ENCODE measurements around the gene IBA57.

GRCh38 chr1:228194436-228194835 lies 28.8 kb downstream of the IBA57 start:
- TF ChIP-seq, protein P1, sequence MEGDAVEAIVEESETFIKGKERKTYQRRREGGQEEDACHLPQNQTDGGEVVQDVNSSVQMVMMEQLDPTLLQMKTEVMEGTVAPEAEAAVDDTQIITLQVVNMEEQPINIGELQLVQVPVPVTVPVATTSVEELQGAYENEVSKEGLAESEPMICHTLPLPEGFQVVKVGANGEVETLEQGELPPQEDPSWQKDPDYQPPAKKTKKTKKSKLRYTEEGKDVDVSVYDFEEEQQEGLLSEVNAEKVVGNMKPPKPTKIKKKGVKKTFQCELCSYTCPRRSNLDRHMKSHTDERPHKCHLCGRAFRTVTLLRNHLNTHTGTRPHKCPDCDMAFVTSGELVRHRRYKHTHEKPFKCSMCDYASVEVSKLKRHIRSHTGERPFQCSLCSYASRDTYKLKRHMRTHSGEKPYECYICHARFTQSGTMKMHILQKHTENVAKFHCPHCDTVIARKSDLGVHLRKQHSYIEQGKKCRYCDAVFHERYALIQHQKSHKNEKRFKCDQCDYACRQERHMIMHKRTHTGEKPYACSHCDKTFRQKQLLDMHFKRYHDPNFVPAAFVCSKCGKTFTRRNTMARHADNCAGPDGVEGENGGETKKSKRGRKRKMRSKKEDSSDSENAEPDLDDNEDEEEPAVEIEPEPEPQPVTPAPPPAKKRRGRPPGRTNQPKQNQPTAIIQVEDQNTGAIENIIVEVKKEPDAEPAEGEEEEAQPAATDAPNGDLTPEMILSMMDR (IDR thresholded peaks at IDR 0.05), result no peak
- TF ChIP-seq POLR2A (IDR thresholded peaks at IDR 0.05), result no peak
